HCT116 (cell line): ENCODE data around the gene BBX.

Source experiments
- CEBPB ChIP-seq: IDR thresholded peaks from 2 replicates; pipeline ENCODE4 v1.6.1; 2012; ENCODE audit warnings: low read depth
- EZH2 ChIP-seq: fragments of 200-600 bp; sonication (generic); IDR thresholded peaks from 2 replicates; pipeline ENCODE4 v1.6.1; 2017; ENCODE audit warnings: antibody characterized with exemption, mixed run types
- EZH2phosphoT487 ChIP-seq: fragments of 200-600 bp; IDR thresholded peaks from 2 replicates; pipeline ENCODE4 v1.6.1; 2018; ENCODE audit warnings: antibody characterized with exemption, borderline replicate concordance
- JUND ChIP-seq: IDR thresholded peaks from 2 replicates; pipeline ENCODE4 v1.6.1; 2012
- POLR2A ChIP-seq: IDR thresholded peaks from 2 replicates; pipeline ENCODE4 v1.7.0; 2011; ENCODE audit warnings: borderline replicate concordance; ENCODE audit not compliant: insufficient read depth, insufficient read length; ENCODE audit errors: extremely low read depth
- POLR2AphosphoS5 ChIP-seq: IDR thresholded peaks from 2 replicates; pipeline ENCODE4 v1.6.1; 2011; ENCODE audit warnings: mild to moderate bottlenecking, low read depth, low read length, moderate library complexity
- RAD21 ChIP-seq: IDR thresholded peaks from 2 replicates; pipeline ENCODE4 v1.6.1; 2012; ENCODE audit warnings: low read depth, mild to moderate bottlenecking
- SIN3A ChIP-seq: IDR thresholded peaks from 2 replicates; pipeline ENCODE4 v1.6.1; 2012; ENCODE audit warnings: low read depth
- SP1 ChIP-seq: IDR thresholded peaks from 2 replicates; pipeline ENCODE4 v1.6.1; 2012; ENCODE audit warnings: low read depth
- YY1 ChIP-seq: IDR thresholded peaks from 2 replicates; pipeline ENCODE4 v1.6.1; 2011; ENCODE audit warnings: low read length, low read depth, moderate library complexity, mild to moderate bottlenecking; ENCODE audit not compliant: insufficient replicate concordance; ENCODE audit errors: extremely low read depth
- ZFX ChIP-seq: fragments of 450-650 bp; IDR thresholded peaks from 2 replicates; pipeline ENCODE4 v1.6.1; 2017
- TF ChIP-seq, protein P1 (sequence below), 3 experiments: fragments of 200-600 bp in 1 of 3; sonication (generic) in 1 of 3; IDR thresholded peaks in 2 of 3; conservative IDR thresholded peaks in 1 of 3; 2 replicates each; pipeline ENCODE4 v1.5.1; 2012 to 2017; ENCODE audit warnings: low read depth in 2 of 3, low read length in 2 of 3, antibody characterized with exemption in 1 of 3, borderline replicate concordance in 1 of 3, control low read depth in 1 of 3, mild to moderate bottlenecking in 1 of 3, mixed read lengths in 1 of 3, mixed run types in 1 of 3, moderate library complexity in 1 of 3; ENCODE audit not compliant: insufficient read depth in 1 of 3
- TF ChIP-seq, protein P2 (sequence below): IDR thresholded peaks from 2 replicates; pipeline ENCODE4 v1.6.1; 2012; ENCODE audit warnings: low read depth
- TF ChIP-seq, protein P3 (sequence below): IDR thresholded peaks from 2 replicates; pipeline ENCODE4 v1.6.1; 2012

DNA sequence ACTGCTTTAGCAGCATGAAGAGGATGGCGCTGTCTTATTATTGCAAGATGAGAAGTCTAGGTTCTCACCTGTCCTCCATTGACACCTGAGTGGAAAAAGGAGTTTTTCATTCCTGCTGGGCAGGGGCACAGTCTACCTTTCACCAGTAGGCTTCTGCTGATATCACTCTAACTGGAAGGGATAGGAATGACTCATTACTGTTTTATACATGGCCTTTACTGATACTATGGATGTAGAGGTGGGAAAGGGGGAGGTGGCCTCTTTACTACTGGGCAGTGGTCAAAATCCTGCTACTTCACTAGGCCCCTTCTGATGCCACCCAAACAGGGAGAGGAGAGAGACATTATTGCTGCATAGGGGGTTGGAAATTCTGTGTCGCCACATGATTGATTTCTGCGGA lies 97.8 kb downstream of the BBX start:
- TF ChIP-seq CEBPB (no peak), EZH2 (no peak), POLR2AphosphoS5 (no peak), YY1 (no peak), POLR2A (no peak), SP1 (no peak), EZH2phosphoT487 (no peak), SIN3A (no peak), JUND (no peak), RAD21 (no peak), ZFX (no peak)
- TF ChIP-seq, protein P1, sequence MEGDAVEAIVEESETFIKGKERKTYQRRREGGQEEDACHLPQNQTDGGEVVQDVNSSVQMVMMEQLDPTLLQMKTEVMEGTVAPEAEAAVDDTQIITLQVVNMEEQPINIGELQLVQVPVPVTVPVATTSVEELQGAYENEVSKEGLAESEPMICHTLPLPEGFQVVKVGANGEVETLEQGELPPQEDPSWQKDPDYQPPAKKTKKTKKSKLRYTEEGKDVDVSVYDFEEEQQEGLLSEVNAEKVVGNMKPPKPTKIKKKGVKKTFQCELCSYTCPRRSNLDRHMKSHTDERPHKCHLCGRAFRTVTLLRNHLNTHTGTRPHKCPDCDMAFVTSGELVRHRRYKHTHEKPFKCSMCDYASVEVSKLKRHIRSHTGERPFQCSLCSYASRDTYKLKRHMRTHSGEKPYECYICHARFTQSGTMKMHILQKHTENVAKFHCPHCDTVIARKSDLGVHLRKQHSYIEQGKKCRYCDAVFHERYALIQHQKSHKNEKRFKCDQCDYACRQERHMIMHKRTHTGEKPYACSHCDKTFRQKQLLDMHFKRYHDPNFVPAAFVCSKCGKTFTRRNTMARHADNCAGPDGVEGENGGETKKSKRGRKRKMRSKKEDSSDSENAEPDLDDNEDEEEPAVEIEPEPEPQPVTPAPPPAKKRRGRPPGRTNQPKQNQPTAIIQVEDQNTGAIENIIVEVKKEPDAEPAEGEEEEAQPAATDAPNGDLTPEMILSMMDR (IDR thresholded peaks at IDR 0.05 in 2 of 3, conservative IDR thresholded peaks at IDR 0.05 in 1 of 3; ENCODE audit: borderline replicate concordance in 1 of 3, insufficient read depth in 1 of 3, low read depth in 2 of 3, low read length in 2 of 3), result no peak
- TF ChIP-seq, protein P2, sequence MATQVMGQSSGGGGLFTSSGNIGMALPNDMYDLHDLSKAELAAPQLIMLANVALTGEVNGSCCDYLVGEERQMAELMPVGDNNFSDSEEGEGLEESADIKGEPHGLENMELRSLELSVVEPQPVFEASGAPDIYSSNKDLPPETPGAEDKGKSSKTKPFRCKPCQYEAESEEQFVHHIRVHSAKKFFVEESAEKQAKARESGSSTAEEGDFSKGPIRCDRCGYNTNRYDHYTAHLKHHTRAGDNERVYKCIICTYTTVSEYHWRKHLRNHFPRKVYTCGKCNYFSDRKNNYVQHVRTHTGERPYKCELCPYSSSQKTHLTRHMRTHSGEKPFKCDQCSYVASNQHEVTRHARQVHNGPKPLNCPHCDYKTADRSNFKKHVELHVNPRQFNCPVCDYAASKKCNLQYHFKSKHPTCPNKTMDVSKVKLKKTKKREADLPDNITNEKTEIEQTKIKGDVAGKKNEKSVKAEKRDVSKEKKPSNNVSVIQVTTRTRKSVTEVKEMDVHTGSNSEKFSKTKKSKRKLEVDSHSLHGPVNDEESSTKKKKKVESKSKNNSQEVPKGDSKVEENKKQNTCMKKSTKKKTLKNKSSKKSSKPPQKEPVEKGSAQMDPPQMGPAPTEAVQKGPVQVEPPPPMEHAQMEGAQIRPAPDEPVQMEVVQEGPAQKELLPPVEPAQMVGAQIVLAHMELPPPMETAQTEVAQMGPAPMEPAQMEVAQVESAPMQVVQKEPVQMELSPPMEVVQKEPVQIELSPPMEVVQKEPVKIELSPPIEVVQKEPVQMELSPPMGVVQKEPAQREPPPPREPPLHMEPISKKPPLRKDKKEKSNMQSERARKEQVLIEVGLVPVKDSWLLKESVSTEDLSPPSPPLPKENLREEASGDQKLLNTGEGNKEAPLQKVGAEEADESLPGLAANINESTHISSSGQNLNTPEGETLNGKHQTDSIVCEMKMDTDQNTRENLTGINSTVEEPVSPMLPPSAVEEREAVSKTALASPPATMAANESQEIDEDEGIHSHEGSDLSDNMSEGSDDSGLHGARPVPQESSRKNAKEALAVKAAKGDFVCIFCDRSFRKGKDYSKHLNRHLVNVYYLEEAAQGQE, result no peak
- TF ChIP-seq, protein P3, sequence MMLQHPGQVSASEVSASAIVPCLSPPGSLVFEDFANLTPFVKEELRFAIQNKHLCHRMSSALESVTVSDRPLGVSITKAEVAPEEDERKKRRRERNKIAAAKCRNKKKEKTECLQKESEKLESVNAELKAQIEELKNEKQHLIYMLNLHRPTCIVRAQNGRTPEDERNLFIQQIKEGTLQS, result no peak
